HG03558 (cell line): ENCODE data around the gene PRKG2.

Experiments
- ATAC-seq: cut with Tn5 transposase; IDR thresholded peaks from one replicate; pipeline ENCODE4 v1.9.1; 2021; ENCODE audit warnings: moderate number of reproducible peaks; ENCODE audit not compliant: unreplicated experiment; ENCODE audit errors: extremely low read depth

PRKG2 gene

GRCh38 chr4:81218206-81218605, 3.2 kb upstream of the PRKG2 start:
- no peak for ATAC-seq

- no peak for ATAC-seq
Observed at GRCh38 chr4:81217779-81218178, 2.8 kb upstream of the PRKG2 start.

GRCh38 chr4:81215931-81216330, 909 bp upstream of the PRKG2 start:
- no peak for ATAC-seq

GRCh38 chr4:81214144-81214880, 710 bp downstream of the PRKG2 start:
- no peak for ATAC-seq

GRCh38 chr4:81213671-81214070, 1.4 kb downstream of the PRKG2 start:
- no peak for ATAC-seq

- ATAC-seq, result no peak
Observed at GRCh38 chr4:81211956-81212355, 3.1 kb downstream of the PRKG2 start.

GRCh38 chr4:81207828-81208227, 7.2 kb downstream of the PRKG2 start:
- no peak for ATAC-seq

- no peak for ATAC-seq
Observed at GRCh38 chr4:81205302-81205701, 9.7 kb downstream of the PRKG2 start.

- ATAC-seq, result no peak
Observed at GRCh38 chr4:81204571-81204970, 10.5 kb downstream of the PRKG2 start.

GRCh38 chr4:81199831-81200230, 15.2 kb downstream of the PRKG2 start:
- ATAC-seq, result no peak

GRCh38 chr4:81198609-81199008, 16.4 kb downstream of the PRKG2 start:
- no peak for ATAC-seq

GRCh38 chr4:81197864-81198524, 17.0 kb downstream of the PRKG2 start:
- no peak for ATAC-seq

GRCh38 chr4:81196126-81196650, 18.8 kb downstream of the PRKG2 start:
- no peak for ATAC-seq

GRCh38 chr4:81195475-81195874, 19.5 kb downstream of the PRKG2 start:
- ATAC-seq, result no peak

- no peak for ATAC-seq
Observed at GRCh38 chr4:81194286-81194685, 20.7 kb downstream of the PRKG2 start.

GRCh38 chr4:81180916-81181315, 34.1 kb downstream of the PRKG2 start:
- no peak for ATAC-seq

GRCh38 chr4:81179326-81179725, 35.7 kb downstream of the PRKG2 start:
- no peak for ATAC-seq

GRCh38 chr4:81173213-81173612, 41.8 kb downstream of the PRKG2 start:
- ATAC-seq, result no peak

GRCh38 chr4:81166458-81167160, 48.4 kb downstream of the PRKG2 start:
- ATAC-seq, result no peak

GRCh38 chr4:81165861-81166430, 49.1 kb downstream of the PRKG2 start:
- ATAC-seq, result no peak
